Esophagus squamous epithelium (tissue), 4 donors: ENCODE measurements around the gene RXRG.

ENCODE experiments used
- POLR2A ChIP-seq, 4 donors: fragments of 450-650 bp; IDR thresholded peaks; one replicate each; pipeline ENCODE4 v1.6.1; 2017; ENCODE audit warnings: antibody characterized with exemption in 4 of 4, mild to moderate bottlenecking in 4 of 4, moderate library complexity in 3 of 4
- TF ChIP-seq, protein P1 (sequence below), 6 experiments: fragments of 450-650 bp in 4 of 6; fragments of 200-600 bp in 2 of 6; sonication (generic) in 2 of 6; IDR thresholded peaks; one replicate each; pipeline ENCODE4 v1.5.1; 2016 to 2019; ENCODE audit warnings: antibody characterized with exemption in 6 of 6, mild to moderate bottlenecking in 4 of 6, moderate library complexity in 4 of 6

DNA sequence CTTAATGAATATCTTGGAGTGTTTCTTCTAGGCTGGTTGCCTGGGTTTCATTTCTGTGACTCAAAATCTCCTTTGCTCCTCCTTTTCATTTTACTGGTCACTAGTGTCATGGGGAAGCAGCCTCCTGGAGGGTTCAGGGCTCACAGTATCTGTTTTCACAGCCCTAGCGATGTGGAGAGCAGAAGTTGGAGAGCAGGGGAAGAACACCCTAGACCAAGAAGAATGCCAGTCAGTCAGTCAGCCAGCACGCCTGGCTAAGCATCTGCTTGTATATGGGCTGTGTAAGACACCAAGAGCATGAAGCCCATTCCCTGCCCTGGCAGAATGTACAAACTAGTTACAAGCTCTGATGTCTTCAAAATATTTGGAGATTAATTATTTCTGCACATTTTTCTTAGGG is 7.9 kb downstream of the RXRG start:
- TF ChIP-seq, protein P1, sequence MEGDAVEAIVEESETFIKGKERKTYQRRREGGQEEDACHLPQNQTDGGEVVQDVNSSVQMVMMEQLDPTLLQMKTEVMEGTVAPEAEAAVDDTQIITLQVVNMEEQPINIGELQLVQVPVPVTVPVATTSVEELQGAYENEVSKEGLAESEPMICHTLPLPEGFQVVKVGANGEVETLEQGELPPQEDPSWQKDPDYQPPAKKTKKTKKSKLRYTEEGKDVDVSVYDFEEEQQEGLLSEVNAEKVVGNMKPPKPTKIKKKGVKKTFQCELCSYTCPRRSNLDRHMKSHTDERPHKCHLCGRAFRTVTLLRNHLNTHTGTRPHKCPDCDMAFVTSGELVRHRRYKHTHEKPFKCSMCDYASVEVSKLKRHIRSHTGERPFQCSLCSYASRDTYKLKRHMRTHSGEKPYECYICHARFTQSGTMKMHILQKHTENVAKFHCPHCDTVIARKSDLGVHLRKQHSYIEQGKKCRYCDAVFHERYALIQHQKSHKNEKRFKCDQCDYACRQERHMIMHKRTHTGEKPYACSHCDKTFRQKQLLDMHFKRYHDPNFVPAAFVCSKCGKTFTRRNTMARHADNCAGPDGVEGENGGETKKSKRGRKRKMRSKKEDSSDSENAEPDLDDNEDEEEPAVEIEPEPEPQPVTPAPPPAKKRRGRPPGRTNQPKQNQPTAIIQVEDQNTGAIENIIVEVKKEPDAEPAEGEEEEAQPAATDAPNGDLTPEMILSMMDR (IDR thresholded peaks at IDR 0.05) = no peak
- TF ChIP-seq POLR2A (IDR thresholded peaks at IDR 0.05) = no peak
